H1 (cell line): ENCODE measurements around the gene FYB2. TPM values are rescaled to one million over a fixed set of nuclear protein-coding genes. Genes with fewer than 3 reads are reported as not detected.

Experiments used
- CTCF ChIA-PET: fragments of 300-600 bp; sonication (Branson Sonifier 250); formaldehyde crosslinking; loops from one replicate; lab custom pipeline; 2021; ENCODE audit not compliant: partially characterized antibody; lab: Charles Lee
- POLR2A ChIA-PET: fragments of 300-600 bp; sonication (Branson Sonifier 250); formaldehyde crosslinking; loops from one replicate; lab custom pipeline; 2021; ENCODE audit warnings: inconsistent platforms; ENCODE audit not compliant: partially characterized antibody; lab: Charles Lee
- DNase-seq, 2 experiments: peaks; one replicate each; pipeline versions ENCODE4 v3.0.0 to v3.0.0-alpha.2; 2010 to 2022; ENCODE audit warnings: low spot score in 2 of 2, low read depth in 1 of 2, mixed read lengths in 1 of 2
- FAIRE-seq: peaks from 2 replicates; lab custom pipeline; 2011; peaks lifted over from hg19 to GRCh38; lab: Jason Lieb, UNC
- H2AFZ ChIP-seq: 2 replicates; pipeline ENCODE4 v1.8.1; 2012; ENCODE audit warnings: low read length, inconsistent platforms
- H2AK5ac ChIP-seq: 2 replicates; pipeline ENCODE4 v1.6.1; 2013; ENCODE audit warnings: low read depth, low read length
- H2BK120ac ChIP-seq: replicated peaks from 2 replicates; pipeline ENCODE3; 2013; ENCODE audit warnings: low read depth, low read length, inconsistent platforms
- H2BK12ac ChIP-seq: 2 replicates; pipeline ENCODE4 v1.6.1; 2013; ENCODE audit warnings: low read depth, low read length
- H2BK15ac ChIP-seq: 2 replicates; pipeline ENCODE4 v1.6.1; 2013; ENCODE audit warnings: low read length
- H2BK20ac ChIP-seq: 2 replicates; pipeline ENCODE4 v1.6.1; 2013; ENCODE audit warnings: low read length
- H2BK5ac ChIP-seq: 2 replicates; pipeline ENCODE4 v1.6.1; 2013; ENCODE audit warnings: low read depth, low read length
- H3K14ac ChIP-seq: 2 replicates; pipeline ENCODE4 v1.6.1; 2013; ENCODE audit warnings: inconsistent platforms; ENCODE audit not compliant: insufficient read length
- H3K18ac ChIP-seq: 2 replicates; pipeline ENCODE4 v1.6.1; 2013; ENCODE audit warnings: low read length; ENCODE audit errors: extremely low read depth
- H3K23ac ChIP-seq: 2 replicates; pipeline ENCODE4 v1.6.1; 2013; ENCODE audit warnings: inconsistent platforms; ENCODE audit not compliant: insufficient read length
- H3K23me2 ChIP-seq: 2 replicates; pipeline ENCODE4 v1.6.1; 2013; ENCODE audit warnings: low read depth, low read length
- H3K27ac ChIP-seq: 2 replicates; pipeline ENCODE4 v1.6.1; 2011; ENCODE audit warnings: low read depth, low read length, inconsistent platforms
- H3K27me3 ChIP-seq, 4 experiments: replicated peaks in 1 of 4; 1 replicate in 1 of 4; 2 replicates in 3 of 4; pipeline versions ENCODE4 v1.6.1 to v1.8.1; 2011 to 2013; ENCODE audit warnings: low read length in 3 of 4, mild to moderate bottlenecking in 3 of 4, inconsistent platforms in 2 of 4, mixed read lengths in 2 of 4, moderate library complexity in 1 of 4; ENCODE audit not compliant: control insufficient read depth in 3 of 4, insufficient read depth in 3 of 4; ENCODE audit errors: extremely low read depth in 1 of 4
- H3K36me3 ChIP-seq, 4 experiments: 2 replicates each; pipeline versions ENCODE4 v1.6.1 to v1.8.1; 2011 to 2013; ENCODE audit warnings: mild to moderate bottlenecking in 4 of 4, low read length in 3 of 4, moderate library complexity in 2 of 4, control low read depth in 1 of 4, inconsistent platforms in 1 of 4; ENCODE audit not compliant: insufficient read depth in 4 of 4, control insufficient read depth in 2 of 4
- H3K4ac ChIP-seq: replicated peaks from 2 replicates; pipeline ENCODE3; 2013; ENCODE audit warnings: low read length, low read depth, mixed read lengths, inconsistent platforms; ENCODE audit not compliant: insufficient read length
- H3K4me1 ChIP-seq, 4 experiments: replicated peaks in 1 of 4; 1 replicate in 1 of 4; 2 replicates in 3 of 4; pipeline versions ENCODE4 v1.6.1 to v1.8.1; 2011 to 2013; ENCODE audit warnings: low read length in 3 of 4, inconsistent platforms in 2 of 4, mixed read lengths in 1 of 4; ENCODE audit not compliant: insufficient read depth in 4 of 4, control insufficient read depth in 3 of 4
- H3K4me2 ChIP-seq, 2 experiments: 2 replicates each; pipeline versions ENCODE4 v1.6.1 to v1.8.1; 2011 to 2013; ENCODE audit warnings: low read depth in 2 of 2, low read length in 2 of 2, control low read depth in 1 of 2, inconsistent platforms in 1 of 2, mild to moderate bottlenecking in 1 of 2; ENCODE audit not compliant: insufficient read depth in 1 of 2
- H3K4me3 ChIP-seq, 4 experiments: fragments of 200-600, 300-600 bp in 1 of 4; sonication (generic), shearing (Covaris generic), sonication (Bioruptor Twin) in 1 of 4; 2 replicates each; pipeline versions ENCODE4 v1.5.1 to v1.8.1; 2011 to 2016; ENCODE audit warnings: low read length in 4 of 4, low read depth in 3 of 4, control low read depth in 2 of 4, inconsistent platforms in 2 of 4, mild to moderate bottlenecking in 2 of 4, mixed read lengths in 1 of 4, moderate library complexity in 1 of 4; ENCODE audit not compliant: insufficient read depth in 2 of 4; ENCODE audit errors: extremely low read depth in 1 of 4
- H3K56ac ChIP-seq: replicated peaks from 2 replicates; pipeline ENCODE3; 2013; ENCODE audit warnings: low read depth, mild to moderate bottlenecking, mixed read lengths, low read length, inconsistent platforms; ENCODE audit not compliant: insufficient read length
- H3K79me1 ChIP-seq: 2 replicates; pipeline ENCODE4 v1.6.1; 2013; ENCODE audit warnings: low read depth, low read length, control low read depth
- H3K79me2 ChIP-seq, 2 experiments: 2 replicates each; pipeline versions ENCODE4 v1.6.1 to v1.8.1; 2012 to 2013; ENCODE audit warnings: low read length in 2 of 2, mild to moderate bottlenecking in 2 of 2, inconsistent platforms in 1 of 2; ENCODE audit not compliant: insufficient read depth in 2 of 2, control insufficient read depth in 1 of 2
- H3K9ac ChIP-seq, 4 experiments: replicated peaks in 1 of 4; 1 replicate in 1 of 4; 2 replicates in 3 of 4; pipeline versions ENCODE4 v1.6.1 to v1.8.1; 2011 to 2013; ENCODE audit warnings: low read depth in 3 of 4, low read length in 3 of 4, control low read depth in 2 of 4, mild to moderate bottlenecking in 2 of 4, moderate library complexity in 2 of 4, inconsistent platforms in 1 of 4; ENCODE audit errors: extremely low read depth in 1 of 4
- H3K9me3 ChIP-seq, 2 experiments: 2 replicates each; pipeline versions ENCODE4 v1.6.1 to v1.8.1; 2012 to 2013; ENCODE audit warnings: mild to moderate bottlenecking in 2 of 2, moderate library complexity in 2 of 2, control low read depth in 1 of 2, inconsistent platforms in 1 of 2, low read depth in 1 of 2, low read length in 1 of 2, mixed read lengths in 1 of 2; ENCODE audit not compliant: insufficient read depth in 2 of 2
- H4K20me1 ChIP-seq, 2 experiments: replicated peaks in 1 of 2; 2 replicates each; pipeline versions ENCODE3 to v1.8.1; 2011 to 2013; ENCODE audit warnings: inconsistent platforms in 2 of 2, low read length in 2 of 2, mild to moderate bottlenecking in 1 of 2; ENCODE audit not compliant: insufficient read depth in 2 of 2, control insufficient read depth in 1 of 2
- H4K5ac ChIP-seq: 2 replicates; pipeline ENCODE4 v1.6.1; 2013; ENCODE audit warnings: low read length, low read depth, mixed read lengths, inconsistent platforms; ENCODE audit not compliant: insufficient read length
- H4K8ac ChIP-seq: 2 replicates; pipeline ENCODE4 v1.8.0; 2013; ENCODE audit warnings: mild to moderate bottlenecking, moderate library complexity, low read length, inconsistent platforms; ENCODE audit not compliant: insufficient read depth; ENCODE audit errors: extremely low read depth
- H4K91ac ChIP-seq: replicated peaks from 2 replicates; pipeline ENCODE3; 2013; ENCODE audit warnings: low read length, mixed read lengths, inconsistent platforms; ENCODE audit not compliant: insufficient read length
- EGR1 ChIP-seq: IDR thresholded peaks from 2 replicates; pipeline ENCODE4 v1.6.1; 2011; ENCODE audit warnings: low read depth, low read length, borderline replicate concordance
- KDM1A ChIP-seq: fragments of 200-600, 300-600 bp; sonication (generic); IDR thresholded peaks from 2 replicates; pipeline ENCODE4 v1.7.1; 2016; ENCODE audit warnings: mild to moderate bottlenecking, low read length, borderline replicate concordance
- NRF1 ChIP-seq: IDR thresholded peaks from 2 replicates; pipeline ENCODE4 v1.6.1; 2011; ENCODE audit warnings: mild to moderate bottlenecking, low read depth, low read length, improper control_type of control experiment
- SP2 ChIP-seq: IDR thresholded peaks from 2 replicates; pipeline ENCODE4 v1.6.1; 2012; ENCODE audit warnings: mild to moderate bottlenecking, low read length, inconsistent platforms
- WGBS, 2 experiments: shearing (Covaris generic) in 1 of 2; methylation state at CpG; one replicate each; pipeline versions ENCODE4 v1.1.6 to v1.1.7; 2013 to 2015; ENCODE audit warnings: low lambda C conversion rate in 2 of 2, mixed read lengths in 2 of 2, inconsistent platforms in 1 of 2, low coverage in 1 of 2, missing lambda C conversion rate in 1 of 2; ENCODE audit not compliant: insufficient replicate concordance in 2 of 2, insufficient coverage in 1 of 2, insufficient read length in 1 of 2; ENCODE audit errors: extremely low coverage in 1 of 2, missing lambda C conversion rate in 1 of 2; 5-methylcytosine and 5-hydroxymethylcytosine counted together
- polyA plus RNA-seq, 7 experiments: library from polyadenylated mRNA; depleted of rRNA in 3 of 7; stranded (reverse) in 5 of 7; unstranded in 2 of 7; fragments of >200 nt in 5 of 7; fragments of 200-250 nt in 2 of 7; gene quantifications; 1 replicate in 5 of 7; 2 replicates in 1 of 7; 4 replicates in 1 of 7; pipeline versions ENCODE4 v1.2.1 to v1.2.3, GENCODE V29; 2011 to 2013; ENCODE audit warnings: missing spikeins in 2 of 7, mixed read lengths in 2 of 7
- total RNA-seq: library from RNA; stranded (reverse); fragmentation: NEBNext Ultra II Directional; extraction: Animal tissue kit (Norgen Biotek cat#: 25700); gene quantifications from 2 replicates; pipeline ENCODE4 v1.2.1, GENCODE V29; 2021
- TF ChIP-seq, protein P1 (sequence below): IDR thresholded peaks from 2 replicates; pipeline ENCODE4 v1.6.1; 2011; ENCODE audit warnings: low read depth, mild to moderate bottlenecking, low read length; ENCODE audit not compliant: insufficient read depth

Gene FYB2
- total and polyA plus RNA-seq, 2 of the 8 experiments (the other 6 are each of a cell fraction or from before 2014, with no cell fraction given): 0.11 to 0.17 TPM

DNA sequence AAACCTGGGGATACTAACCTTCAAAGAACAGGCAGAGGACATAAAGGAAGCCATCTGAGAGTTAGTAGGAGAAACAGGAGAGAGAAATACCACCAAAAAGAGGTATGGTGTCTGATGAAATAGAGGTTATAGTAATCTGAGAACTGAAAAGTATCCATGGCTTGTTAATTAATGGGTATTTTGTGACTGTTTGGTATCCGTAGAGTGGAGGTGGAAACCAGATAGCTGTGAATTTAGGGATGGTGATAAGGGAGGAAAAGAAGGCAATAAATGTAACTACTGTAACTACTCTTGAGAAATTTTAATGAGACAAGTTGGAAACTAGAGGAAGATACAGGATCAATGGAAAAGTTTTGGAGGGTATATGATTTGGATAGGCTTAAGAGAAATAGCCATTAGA, 146.6 kb downstream of the FYB2 start:
- H2AK5ac ChIP-seq: no peak overlapping the region
- H3K4me2 ChIP-seq: no peak overlapping the region
- H3K14ac ChIP-seq: no peak overlapping the region
- ChIA-PET POLR2A (no interaction called here), CTCF (interaction anchor here (1.3 kb wide), 1 partner anchor 36 kb away, joined by 4 read pairs; no protein-coding TSS in a partner anchor)
- DNase-seq (no peak), FAIRE-seq (no peak)
- no peak overlapping the region for H2BK12ac ChIP-seq
- no peaks in the 10 kb centered on the region for H4K20me1 ChIP-seq
- no peak overlapping the region for H2BK15ac ChIP-seq
- H3K79me1 ChIP-seq: no peaks in the 10 kb centered on the region; the same call in 1 of the 2 replicates
- H3K36me3 ChIP-seq: no peaks in the 10 kb centered on the region
- TF ChIP-seq, protein P1, sequence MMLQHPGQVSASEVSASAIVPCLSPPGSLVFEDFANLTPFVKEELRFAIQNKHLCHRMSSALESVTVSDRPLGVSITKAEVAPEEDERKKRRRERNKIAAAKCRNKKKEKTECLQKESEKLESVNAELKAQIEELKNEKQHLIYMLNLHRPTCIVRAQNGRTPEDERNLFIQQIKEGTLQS: no peak
- TF ChIP-seq EGR1 (no peak), NRF1 (no peak), KDM1A (no peak), SP2 (no peak)
- H3K4me3 ChIP-seq: no peak overlapping the region
- H3K23ac ChIP-seq: no peak overlapping the region
- no peak overlapping the region for H2AFZ ChIP-seq
- no peak overlapping the region for H3K4ac ChIP-seq
- H3K9me3 ChIP-seq: no peaks in the 10 kb centered on the region
- H3K23me2 ChIP-seq: no peaks in the 10 kb centered on the region
- H3K27me3 ChIP-seq: no peaks in the 10 kb centered on the region
- H2BK5ac ChIP-seq: no peak overlapping the region
- H4K5ac ChIP-seq: no peak overlapping the region
- WGBS, 2 experiments: 85% methylated on average over 1 of the region's 1 CpG; no CpG with 5 or more reads in 1 of the 2 experiments
- H3K56ac ChIP-seq: no peak overlapping the region
- no peaks in the 10 kb centered on the region for H3K4me1 ChIP-seq
- H3K27ac ChIP-seq: no peak overlapping the region
- H3K79me2 ChIP-seq: no peaks in the 10 kb centered on the region
- no peak overlapping the region for H4K91ac ChIP-seq
- no peak overlapping the region for H3K18ac ChIP-seq
- no peak overlapping the region for H2BK120ac ChIP-seq
- no peak overlapping the region for H3K9ac ChIP-seq
- H4K8ac ChIP-seq: no peak overlapping the region
- H2BK20ac ChIP-seq: no peak overlapping the region
